HG03457 (cell line): ENCODE measurements around the gene JMJD6.

Experiments
- ATAC-seq: cut with Tn5 transposase; IDR thresholded peaks from one replicate; pipeline ENCODE4 v1.9.1; 2021; ENCODE audit warnings: moderate number of reproducible peaks; ENCODE audit not compliant: unreplicated experiment

The JMJD6 gene

DNA sequence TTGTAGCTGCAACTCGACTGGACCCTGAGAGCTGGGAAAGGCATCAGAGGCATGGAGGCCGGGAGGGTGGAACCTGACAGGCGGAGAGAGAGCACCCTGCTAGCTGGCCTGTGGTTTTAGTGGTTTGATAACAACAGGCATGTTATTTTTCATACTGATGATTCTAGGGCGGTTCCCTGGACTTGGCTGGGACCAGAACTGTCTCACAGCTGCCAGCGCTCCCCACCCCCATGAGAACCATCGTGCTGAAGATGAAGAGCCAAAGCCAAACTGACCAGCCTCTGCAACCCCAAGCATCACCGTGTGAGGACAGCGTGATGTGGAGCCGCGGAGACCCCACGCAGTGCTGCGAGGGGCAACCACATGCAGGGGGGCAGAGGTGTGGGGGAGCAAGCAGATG, 44.1 kb downstream of the JMJD6 start:
- ATAC-seq: no peak

DNA sequence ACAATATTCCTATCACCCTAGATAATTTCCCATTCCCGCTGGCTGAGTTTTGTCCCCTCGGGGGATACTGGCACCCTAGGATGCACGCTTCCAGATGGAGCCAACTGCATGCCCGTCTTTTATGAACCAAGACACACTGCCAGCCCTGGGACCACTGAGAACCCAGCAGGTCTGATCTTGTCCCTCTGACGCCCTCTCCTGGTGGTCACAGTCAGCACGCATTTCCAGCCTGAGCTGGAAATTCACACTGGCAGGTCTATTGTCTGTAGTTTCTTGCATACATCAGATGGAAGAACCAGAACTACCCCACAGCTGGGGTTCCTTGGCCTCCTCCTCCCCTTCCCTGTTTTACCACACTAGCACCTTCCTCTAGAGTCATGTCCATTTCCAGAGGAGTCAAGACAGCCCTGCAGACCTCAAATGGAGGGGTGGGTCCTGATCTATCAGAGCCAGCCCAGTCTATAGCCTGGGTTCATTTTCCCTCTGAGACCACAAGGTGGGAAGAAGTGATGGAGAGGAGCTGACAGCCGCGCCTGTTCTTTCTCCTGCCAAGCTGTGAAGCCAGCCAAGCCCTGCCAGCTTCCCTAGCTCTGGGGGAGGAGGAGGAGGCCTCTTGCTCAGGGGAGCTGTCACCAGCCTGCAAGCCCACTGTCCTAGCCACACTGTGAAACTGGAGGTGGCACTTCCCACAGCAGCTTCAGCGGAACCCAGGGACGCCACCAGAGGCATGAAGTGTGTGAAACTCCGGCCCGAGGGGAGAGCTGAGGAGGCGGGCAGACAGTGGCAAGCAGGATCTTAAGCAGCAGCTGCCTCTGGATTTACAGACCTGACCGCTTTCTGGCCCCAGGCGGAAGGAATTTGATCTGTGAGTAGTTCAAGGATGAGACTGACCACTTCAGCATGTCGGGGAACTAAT, 44.9 kb downstream of the JMJD6 start:
- no peak for ATAC-seq

DNA sequence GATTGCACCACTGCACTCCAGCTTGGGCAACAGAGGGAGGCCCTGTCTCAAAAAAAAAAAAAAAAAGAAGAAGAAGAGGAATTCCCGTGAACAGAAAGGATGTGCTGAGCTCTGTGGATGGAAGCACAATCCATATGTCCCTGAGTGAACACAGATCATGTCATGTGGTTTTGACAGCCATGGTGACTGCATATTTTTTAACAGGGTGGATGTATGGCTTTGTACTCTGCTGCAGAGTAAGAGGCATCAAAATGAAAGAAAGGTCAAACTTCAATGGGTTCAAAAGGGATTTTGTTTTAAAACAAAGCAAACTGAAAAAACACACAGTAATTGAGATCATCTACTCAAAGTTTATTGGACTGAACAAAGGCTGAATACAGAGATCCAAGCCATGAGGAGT, 47.2 kb downstream of the JMJD6 start:
- no peak for ATAC-seq

DNA sequence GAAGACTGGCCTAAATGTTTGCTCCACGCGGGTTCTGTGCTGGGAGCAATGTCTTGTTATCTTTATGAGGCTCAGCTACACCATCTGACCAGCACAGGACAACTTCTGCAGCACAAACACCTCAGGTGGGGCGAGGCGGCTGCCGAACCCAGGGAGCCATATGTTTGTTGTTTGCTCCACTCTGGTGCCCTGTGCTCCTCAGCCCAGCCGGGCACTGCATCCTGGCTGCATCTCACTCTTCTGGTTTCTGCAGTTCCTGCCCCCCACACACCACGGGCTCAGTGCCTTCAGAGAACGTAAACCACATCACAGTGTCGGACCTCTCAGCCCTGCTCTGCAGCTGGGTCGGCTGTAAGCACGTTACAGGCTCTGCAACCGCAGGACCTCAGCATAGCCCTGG, 48.1 kb downstream of the JMJD6 start:
- ATAC-seq: no peak

DNA sequence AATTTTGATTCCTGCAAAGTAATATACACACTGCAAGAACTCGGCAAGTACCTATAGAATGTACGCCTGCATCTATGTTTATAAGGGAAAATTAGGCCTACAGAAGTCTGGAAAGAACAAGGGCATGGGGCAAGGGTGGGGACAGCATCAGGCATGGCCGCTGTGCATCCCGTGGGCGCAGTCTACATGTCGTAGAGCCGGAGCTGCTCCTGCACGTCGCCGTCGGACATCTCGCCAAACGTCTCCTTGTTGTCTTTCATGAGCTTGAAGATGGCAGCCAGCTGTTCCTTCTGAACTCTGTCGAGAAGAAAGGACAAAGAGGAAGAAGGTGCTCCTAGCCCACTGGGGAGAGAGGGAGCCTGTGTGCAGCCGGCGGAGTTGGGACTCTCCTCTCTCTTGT, 49.0 kb downstream of the JMJD6 start:
- no peak for ATAC-seq

DNA sequence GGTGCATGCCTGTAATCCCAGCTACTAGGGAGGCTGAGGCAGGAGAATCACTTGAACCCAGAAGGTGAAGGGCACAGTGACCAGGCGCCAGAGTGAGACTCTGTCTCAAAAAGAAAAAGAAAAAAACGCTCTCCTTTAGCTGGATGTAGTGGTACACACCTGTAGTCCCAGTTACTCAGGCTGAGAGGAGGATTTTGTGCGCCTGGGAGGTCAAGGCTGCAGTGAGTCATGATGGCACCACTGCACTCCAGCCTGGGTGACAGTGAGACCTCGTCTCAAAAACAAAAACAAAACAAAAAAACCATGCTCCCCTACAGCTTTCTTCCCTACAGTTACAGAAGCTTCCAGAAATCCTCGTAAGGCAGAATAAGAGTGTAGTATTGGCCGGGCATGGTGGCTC, 49.8 kb downstream of the JMJD6 start:
- no peak for ATAC-seq

DNA sequence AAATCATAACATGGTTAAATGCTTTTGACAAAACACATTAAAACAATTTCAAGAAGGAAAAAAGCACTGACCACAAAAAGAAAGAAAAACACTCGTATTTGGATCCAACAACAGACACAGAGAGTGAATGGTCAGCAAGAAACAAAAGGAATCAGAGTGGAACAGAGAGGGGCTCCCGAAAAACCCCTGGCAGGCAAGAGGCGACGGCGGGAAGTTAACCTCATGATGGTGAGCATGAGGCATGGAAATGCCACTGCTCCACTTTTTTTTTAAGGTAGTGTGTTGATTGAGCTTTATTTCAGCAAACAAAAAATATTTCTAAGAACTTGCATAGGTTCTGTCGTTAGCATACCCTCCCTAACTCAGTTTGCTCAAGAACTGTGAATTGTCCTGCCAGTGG, 50.8 kb downstream of the JMJD6 start:
- ATAC-seq: no peak

DNA sequence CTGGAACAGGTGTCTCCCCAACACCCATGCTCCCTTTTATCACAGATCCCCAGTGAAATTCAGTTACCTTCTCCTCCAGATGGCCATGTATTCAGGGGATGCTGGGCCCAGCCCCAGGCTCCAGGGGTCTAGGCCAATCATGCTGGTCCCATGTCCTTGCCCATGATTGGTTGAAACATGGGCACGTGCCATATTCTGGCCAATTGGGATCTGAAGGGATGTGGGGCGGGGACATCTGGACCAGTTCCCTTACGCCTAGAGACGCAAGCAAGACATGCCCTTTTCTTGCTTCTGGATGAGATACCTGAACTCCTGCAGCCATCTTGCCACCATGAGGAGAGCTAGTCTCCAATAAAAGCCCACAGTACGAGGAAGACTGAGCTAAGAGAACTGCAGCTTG, 51.8 kb downstream of the JMJD6 start:
- no peak for ATAC-seq

DNA sequence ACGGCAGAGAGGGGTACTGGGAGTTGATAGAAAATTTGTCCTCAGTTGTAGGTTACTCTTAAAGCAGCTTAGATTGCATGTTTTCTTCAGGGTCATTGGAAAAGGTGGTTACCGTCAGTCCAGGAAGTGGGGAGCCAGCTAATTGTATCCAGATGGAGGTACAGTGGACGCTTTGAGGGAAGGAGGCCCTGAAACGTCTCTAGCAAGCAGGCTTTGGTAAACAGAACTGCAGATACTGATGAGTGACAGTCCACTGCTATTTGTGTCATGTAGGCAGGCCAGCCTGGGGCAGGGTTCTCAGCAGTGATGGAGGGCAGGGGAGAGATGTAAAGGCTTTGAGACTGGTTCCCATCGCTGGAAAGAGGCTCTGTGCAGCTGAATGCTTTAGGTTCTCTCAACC, 52.7 kb downstream of the JMJD6 start:
- ATAC-seq: no peak

DNA sequence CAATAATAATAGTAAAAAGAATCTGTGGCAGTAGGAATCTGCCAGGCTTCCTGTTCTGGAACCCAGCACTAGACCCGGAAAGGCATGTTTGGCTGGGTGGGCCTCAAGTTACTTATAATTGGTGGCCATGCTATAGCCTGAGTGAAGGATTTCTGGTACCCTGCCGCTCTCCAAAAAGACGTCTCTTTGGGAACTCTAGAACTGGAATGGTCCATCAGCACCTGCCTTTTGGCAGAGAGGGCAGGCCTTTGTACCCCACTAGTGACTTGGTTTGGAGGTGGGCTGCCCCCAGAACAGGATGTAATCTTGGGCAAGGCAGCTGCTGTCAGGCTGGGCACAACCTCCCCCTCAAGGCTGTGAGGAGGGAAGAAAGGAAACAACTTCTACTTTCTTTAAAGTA, 53.5 kb downstream of the JMJD6 start:
- no peak for ATAC-seq

DNA sequence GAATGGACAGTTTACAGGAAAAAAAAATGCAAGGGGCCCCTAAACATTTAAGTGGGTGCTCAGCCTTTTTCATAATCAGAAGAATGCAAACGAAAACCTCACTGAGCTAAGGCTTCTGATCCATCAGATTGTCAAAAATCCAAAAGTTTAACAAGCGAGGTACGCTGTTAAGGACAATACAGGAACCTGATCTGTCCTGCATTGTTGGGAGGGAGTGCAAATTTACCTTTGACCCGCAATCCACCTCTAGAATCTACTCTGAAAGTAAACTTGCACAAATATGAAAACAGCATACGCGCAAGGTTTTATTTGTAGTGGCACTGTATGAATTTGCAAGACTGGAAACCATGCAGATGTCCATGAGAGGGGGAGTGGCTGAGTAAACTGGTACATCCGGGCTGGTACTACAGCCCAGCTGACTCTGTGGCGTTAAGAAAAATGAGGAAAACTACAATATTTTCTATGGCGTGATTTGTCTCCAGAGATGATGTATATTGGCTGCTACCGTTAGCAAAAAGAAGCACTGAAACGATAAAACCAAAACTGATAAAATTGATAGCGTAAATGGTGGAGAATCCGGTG, 54.0 kb downstream of the JMJD6 start:
- no peak for ATAC-seq

DNA sequence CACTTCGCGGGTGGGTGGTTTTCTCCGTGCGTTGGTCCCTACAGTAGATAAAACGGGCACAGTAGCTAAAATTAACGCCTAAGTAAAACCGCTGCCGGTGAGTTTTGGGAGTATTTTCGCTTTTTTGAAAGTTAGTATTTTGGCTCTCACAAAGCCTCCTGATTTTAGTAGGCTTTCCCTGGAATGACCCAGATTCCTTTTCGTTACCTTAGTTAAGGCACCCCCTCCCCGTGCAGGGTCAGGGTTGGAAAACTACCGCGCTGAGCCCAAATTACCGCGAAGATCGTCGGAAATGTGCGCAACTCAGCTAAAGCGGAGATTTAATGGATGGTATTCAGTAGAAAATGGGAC, 54.5 kb downstream of the JMJD6 start:
- ATAC-seq: no peak

DNA sequence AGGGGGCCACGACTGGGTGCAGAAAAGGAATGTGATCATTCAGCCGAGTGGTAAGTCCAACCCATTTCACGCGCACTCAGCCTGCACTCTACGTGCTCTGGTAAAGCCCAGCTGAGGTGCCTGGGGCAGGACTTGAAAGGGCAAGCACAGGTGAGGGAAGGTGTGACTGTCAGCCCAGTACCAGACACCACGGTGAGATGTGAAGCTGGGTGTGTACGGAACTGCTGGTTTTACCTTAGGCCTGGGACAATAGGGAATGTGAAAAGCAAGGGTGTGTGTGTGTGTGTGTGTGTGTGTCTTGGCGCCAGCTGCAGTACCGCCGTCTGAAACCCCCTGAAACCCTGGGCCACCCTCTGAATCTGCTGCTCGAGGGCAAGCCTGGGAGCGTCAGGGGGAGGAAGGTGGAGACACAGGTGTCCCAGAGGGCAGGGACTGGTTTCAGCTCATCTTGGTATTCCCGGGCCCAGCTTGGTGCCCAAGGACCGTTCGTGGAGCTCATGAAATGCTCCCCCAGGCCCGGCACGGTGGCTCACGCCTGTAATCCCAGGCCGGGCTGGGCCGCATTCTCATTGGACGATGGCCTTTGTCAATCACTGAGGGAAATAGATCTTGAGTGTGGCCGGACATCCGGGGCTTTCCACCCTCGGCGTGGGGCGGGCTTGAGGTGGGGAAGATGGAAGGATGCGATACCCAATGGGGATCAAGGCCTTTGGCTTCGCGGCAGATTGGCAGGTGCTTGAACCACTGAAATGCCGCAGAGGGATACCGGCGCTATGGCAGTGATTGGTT, 55.1 kb downstream of the JMJD6 start:
- ATAC-seq: peak; percentile 91

DNA sequence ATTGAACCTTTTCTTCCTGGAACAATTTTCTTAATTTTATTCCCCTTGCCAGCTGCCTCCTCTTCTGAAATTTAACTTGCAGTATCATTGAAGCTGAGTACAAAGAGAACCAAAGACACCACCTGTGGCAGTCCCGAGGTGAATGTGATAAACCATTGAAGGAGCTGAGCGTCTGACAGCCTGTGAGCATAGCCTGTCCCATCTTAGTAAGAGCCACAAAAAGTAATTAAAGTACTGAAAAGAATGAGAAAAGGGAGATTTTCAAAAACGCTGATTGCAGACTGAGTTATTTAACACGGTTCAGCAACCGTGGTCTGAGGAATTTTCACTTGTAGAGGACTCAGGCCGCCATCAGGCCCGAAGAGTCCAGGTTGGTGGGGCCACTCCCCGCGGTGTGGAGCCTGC, 55.7 kb downstream of the JMJD6 start:
- no peak for ATAC-seq

DNA sequence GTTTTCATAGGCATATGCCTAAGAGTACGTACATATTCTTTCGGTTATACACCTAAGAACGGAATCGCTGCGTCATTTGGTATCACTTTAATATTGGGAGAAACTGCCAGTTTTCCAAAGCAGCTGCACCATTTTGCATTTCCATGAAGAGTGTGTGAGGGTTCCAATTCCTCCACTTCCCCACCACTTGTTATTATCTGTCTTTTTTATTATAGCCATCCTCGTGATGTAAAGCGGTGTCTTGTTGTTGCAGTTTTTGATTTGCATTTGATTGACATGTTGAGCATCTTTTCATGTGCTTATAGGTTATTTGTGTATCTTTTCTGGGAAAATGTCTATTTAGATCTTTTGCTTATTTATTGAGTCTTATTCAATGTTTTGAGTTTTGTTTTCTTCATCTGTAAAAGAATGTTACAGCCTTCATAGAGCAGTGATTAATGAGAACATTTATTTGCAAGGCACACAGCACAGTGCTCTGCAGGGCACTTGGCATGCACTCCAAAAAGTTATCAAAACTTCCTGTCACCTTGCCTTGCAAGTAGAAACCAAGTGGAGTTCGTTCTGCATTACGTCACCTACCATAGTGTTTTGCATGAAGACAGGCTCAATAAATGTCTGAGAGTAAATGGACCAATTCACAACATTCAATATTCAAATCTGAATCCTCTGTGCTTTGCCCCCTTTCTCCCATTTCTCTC, 56.2 kb downstream of the JMJD6 start:
- ATAC-seq: no peak
